ENCODE data around the gene IL26.

- TF ChIP-seq CTCF (IDR thresholded peaks at IDR 0.05) (no peak), POLR2A (IDR thresholded peaks at IDR 0.05) (no peak), EP300 (IDR thresholded peaks at IDR 0.05) (no peak), POLR2AphosphoS5 (IDR thresholded peaks at IDR 0.05) (no peak)
These were observed 36.3 kb upstream of the IL26 start for GRCh38 chr12:68261896-68262295.

Data from gastroesophageal sphincter (tissue), 3 donors.